ENCODE results near the gene TOP1. TPM values are rescaled to one million over a fixed set of nuclear protein-coding genes. Genes with fewer than 3 reads are reported as not detected.

Gene TOP1
- total and polyA plus RNA-seq, 9 of the 15 experiments (the other 6 are each of a cell fraction or from before 2014, with no cell fraction given): 26.4 to 127 (median 39.6) TPM

DNA sequence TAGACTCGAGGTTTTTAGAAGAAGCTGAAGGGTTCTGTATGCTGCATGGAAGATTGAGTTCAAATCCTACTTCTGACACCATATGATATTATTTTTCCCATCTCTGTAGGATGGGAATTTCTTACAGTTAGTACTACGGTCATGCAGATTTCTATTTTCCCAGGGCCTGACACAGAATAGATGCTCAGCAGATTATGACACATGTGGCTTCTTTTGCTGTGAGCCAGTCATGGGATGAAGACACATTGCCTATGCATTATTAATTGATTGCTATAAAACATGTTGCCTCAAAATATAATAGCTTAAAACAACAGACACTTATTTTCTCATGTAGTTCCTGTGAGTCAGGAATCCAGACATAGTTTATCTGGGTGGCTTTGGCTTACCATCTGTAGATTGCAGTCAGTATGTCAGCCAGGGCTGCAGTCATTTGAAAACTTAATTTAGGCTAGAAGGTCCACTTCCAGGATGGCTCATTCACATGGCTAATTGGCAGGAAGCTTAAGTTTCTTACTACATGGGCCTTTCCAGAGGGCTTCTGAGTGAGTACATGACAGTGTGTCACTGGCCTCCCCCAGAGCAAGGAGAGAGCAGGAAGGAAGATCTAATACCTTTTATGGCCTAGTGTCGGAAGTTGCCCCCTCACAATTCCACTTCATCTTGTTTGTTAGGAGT is 29.5 kb downstream of the TOP1 start (continued):
- TF ChIP-seq PRDM10 (IDR thresholded peaks at IDR 0.05; ENCODE audit: partially characterized antibody): peak; percentile 19
- peak; percentile 63; the same call in 1 of the 2 replicates for TF ChIP-seq VEZF1 (CRISPR knock-in tag; IDR thresholded peaks at IDR 0.05)
- TF ChIP-seq UBTF (IDR thresholded peaks at IDR 0.05; ENCODE audit: borderline replicate concordance in 1 of 2, low read depth in 2 of 2, low read length in 2 of 2): 0 out of 4 replicates have a peak, but pooled peaks of 1 of the 2 experiments have one; percentile 53
- TF ChIP-seq MEIS2 (IDR thresholded peaks at IDR 0.05; ENCODE audit: partially characterized antibody): peak; percentile 58
- TF ChIP-seq, protein P1, sequence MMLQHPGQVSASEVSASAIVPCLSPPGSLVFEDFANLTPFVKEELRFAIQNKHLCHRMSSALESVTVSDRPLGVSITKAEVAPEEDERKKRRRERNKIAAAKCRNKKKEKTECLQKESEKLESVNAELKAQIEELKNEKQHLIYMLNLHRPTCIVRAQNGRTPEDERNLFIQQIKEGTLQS (IDR thresholded peaks at IDR 0.05): peak; percentile 60
- TF ChIP-seq, protein P1 (CRISPR knock-in tag; conservative IDR thresholded peaks at IDR 0.05): no peak
- peak; percentile 61; the same call in 1 of the 2 replicates for TF ChIP-seq ARID1B (IDR thresholded peaks at IDR 0.05)
- TF ChIP-seq SMARCC2 (IDR thresholded peaks at IDR 0.05; ENCODE audit: low read depth): peak; percentile 39; the same call in 1 of the 2 replicates
